ENCODE measurements around the gene GABRG3. TPM values are rescaled to one million over a fixed set of nuclear protein-coding genes. Genes with fewer than 3 reads are reported as not detected.

The GABRG3 gene
- total and polyA plus RNA-seq, 11 donors: not detected

DNA sequence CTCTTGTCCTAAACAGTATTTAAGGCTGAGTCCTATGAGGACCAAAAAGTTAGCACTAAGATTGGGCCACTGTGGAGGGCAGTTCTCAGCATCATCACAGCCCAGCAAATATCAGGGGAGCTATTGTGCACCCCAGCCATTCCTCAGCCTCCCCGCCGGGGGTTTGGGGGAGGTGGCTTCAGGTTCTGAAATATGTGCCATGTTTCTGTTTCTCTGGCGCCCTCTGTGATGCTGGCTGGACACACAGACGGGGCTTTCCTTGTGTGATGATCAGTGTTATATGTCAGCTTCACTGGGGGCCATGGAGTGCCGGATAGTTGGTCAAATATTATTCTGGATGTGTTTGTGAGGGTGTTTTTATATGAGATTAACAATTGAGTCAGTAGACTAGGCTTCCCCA is 106.8 kb downstream of the GABRG3 start:
- no peaks in the 10 kb centered on the region for H3K27me3 ChIP-seq
- no peak for ATAC-seq
- H3K4me1 ChIP-seq: no peaks in the 10 kb centered on the region
- intact Hi-C loops (cut with DNase I): no loop called here
- H3K9me3 ChIP-seq: no peaks in the 10 kb centered on the region
- TF ChIP-seq POLR2A (IDR thresholded peaks at IDR 0.05): no peak
- TF ChIP-seq, protein P1, sequence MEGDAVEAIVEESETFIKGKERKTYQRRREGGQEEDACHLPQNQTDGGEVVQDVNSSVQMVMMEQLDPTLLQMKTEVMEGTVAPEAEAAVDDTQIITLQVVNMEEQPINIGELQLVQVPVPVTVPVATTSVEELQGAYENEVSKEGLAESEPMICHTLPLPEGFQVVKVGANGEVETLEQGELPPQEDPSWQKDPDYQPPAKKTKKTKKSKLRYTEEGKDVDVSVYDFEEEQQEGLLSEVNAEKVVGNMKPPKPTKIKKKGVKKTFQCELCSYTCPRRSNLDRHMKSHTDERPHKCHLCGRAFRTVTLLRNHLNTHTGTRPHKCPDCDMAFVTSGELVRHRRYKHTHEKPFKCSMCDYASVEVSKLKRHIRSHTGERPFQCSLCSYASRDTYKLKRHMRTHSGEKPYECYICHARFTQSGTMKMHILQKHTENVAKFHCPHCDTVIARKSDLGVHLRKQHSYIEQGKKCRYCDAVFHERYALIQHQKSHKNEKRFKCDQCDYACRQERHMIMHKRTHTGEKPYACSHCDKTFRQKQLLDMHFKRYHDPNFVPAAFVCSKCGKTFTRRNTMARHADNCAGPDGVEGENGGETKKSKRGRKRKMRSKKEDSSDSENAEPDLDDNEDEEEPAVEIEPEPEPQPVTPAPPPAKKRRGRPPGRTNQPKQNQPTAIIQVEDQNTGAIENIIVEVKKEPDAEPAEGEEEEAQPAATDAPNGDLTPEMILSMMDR (IDR thresholded peaks at IDR 0.05): no peak
- no peak overlapping the region for H3K27ac ChIP-seq
- no peak overlapping the region for H3K4me3 ChIP-seq
- 55 to 65% (median 60%) methylated on average over 5 of the region's 5 CpGs for WGBS, 4 donors
- DNase-seq: no peak
- no peaks in the 10 kb centered on the region for H3K36me3 ChIP-seq

DNA sequence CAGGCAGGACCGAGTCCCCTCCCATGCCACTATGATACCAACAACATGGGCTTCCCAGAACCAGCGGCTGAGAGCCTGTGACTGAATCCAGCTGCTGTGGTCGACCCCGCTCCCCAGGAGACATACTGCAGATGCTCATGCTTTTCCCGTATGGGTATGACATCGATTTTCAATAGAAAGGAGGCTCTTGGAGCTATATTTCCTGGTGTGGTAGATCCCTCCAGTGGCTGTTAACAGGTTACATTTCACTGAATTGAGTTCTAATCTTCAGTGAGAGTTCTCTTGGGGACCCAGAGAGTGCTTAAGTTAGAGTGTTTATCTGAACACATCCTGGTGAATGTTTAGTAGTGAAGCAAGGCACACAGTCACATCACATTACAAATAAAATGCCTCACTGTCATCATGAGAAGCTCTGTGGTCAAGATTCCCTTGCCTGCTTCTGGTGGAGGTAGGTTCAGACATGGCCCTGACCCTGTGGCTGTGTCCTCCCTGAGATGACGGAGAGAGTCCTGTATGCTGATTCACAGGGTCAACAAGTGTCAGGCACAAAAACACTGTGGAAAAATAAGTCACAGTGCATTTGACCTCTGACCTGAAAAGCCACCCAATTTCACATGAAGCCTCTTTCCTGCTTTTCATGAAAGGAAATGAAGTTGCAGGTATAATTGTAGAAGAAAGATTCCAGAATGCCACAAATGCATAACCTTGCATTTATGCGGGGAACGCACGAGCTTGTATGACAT is 110.9 kb downstream of the GABRG3 start:
- TF ChIP-seq POLR2A (IDR thresholded peaks at IDR 0.05): no peak
- TF ChIP-seq, protein P1 (IDR thresholded peaks at IDR 0.05): no peak
- intact Hi-C loops (cut with DNase I): no loop called here

DNA sequence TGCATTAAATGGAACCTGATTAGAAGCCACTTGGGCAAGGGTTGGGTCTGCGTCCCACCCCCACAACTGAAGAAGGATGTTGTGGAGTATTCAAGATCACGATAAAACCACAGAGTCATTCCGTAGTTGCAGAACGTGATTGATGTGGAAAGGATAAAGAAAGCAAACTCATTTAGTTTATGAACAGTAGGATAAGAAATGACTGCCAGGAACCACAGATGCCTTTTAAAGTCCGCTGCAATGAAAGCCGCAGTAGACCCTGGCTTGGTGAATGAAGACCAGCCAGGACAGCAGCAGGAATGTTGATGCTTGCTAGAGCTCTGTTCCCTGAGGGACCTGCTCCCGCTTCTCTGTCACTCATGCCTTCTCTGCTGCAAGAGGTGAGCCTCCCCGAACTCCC is 111.5 kb downstream of the GABRG3 start:
- WGBS, 4 donors: 65 to 67% (median 65%) methylated on average over 8 of the region's 8 CpGs

More for the DNA sequence above, 110.9 kb downstream of the GABRG3 start:
- Histone ChIP-seq H3K4me1 (no peaks in the 10 kb centered on the region), H3K27me3 (no peaks in the 10 kb centered on the region), H3K27ac (no peak overlapping the region), H3K36me3 (no peaks in the 10 kb centered on the region), H3K9me3 (no peaks in the 10 kb centered on the region), H3K4me3 (no peak overlapping the region)
- WGBS, 4 donors: 71 to 79% (median 73%) methylated on average over 10 of the region's 10 CpGs
- ATAC-seq (no peak), DNase-seq (no peak)

DNA sequence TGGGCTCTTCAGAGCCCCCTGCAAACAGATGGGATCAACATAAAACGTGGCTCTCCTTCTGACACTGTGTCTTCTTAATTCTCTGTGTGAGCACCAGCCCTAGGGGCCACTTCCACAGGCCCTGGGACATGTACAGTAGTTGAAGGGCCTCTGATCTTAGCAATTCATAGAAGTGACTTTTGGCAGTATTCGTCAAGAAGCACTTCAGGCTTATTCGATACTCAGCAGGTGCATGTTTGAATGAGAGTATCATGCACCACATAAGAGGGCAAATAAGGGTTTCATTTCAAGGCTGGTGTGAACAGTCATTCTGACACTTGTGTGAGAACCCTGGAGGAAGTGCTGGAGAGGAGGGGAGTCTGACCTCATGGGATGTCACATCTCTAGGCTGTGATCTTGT is 113.9 kb downstream of the GABRG3 start:
- intact Hi-C loops (cut with DNase I): no loop called here
- no peak for ATAC-seq

More for the DNA sequence above, 111.5 kb downstream of the GABRG3 start:
- intact Hi-C loops (cut with DNase I): no loop called here
- Histone ChIP-seq H3K36me3 (no peaks in the 10 kb centered on the region), H3K4me3 (no peak overlapping the region), H3K4me1 (no peaks in the 10 kb centered on the region), H3K27me3 (no peaks in the 10 kb centered on the region), H3K27ac (no peak overlapping the region), H3K9me3 (no peaks in the 10 kb centered on the region)
- ATAC-seq (no peak), DNase-seq (no peak)
- TF ChIP-seq POLR2A (IDR thresholded peaks at IDR 0.05): no peak
- TF ChIP-seq, protein P1 (IDR thresholded peaks at IDR 0.05): no peak

More for the DNA sequence above, 113.9 kb downstream of the GABRG3 start:
- Histone ChIP-seq H3K27me3 (no peaks in the 10 kb centered on the region), H3K4me3 (no peak overlapping the region), H3K4me1 (no peaks in the 10 kb centered on the region), H3K36me3 (no peaks in the 10 kb centered on the region), H3K27ac (no peak overlapping the region), H3K9me3 (peaks cover 0 to 9% (median 4%) of the 10 kb centered on the region in 12 donors)
- DNase-seq: no peak
- TF ChIP-seq, protein P1 (IDR thresholded peaks at IDR 0.05): no peak
- TF ChIP-seq POLR2A (IDR thresholded peaks at IDR 0.05): no peak
- 59 to 81% (median 72%) methylated on average over 3 of the region's 3 CpGs for WGBS, 4 donors

All from heart left ventricle (tissue), 16 donors.